Peyer's patch (tissue), 4 donors: Measurements from ENCODE around the gene TAGLN2.

ENCODE experiments used
- POLR2A ChIP-seq, 2 donors: fragments of 450-650 bp; IDR thresholded peaks; one replicate each; pipeline ENCODE4 v1.5.1; 2017; ENCODE audit warnings: antibody characterized with exemption in 2 of 2, mild to moderate bottlenecking in 2 of 2, moderate library complexity in 2 of 2
- TF ChIP-seq, protein P1 (sequence below), 6 experiments: fragments of 450-650 bp in 4 of 6; fragments of 200-600 bp in 2 of 6; sonication (generic) in 1 of 6; IDR thresholded peaks; one replicate each; pipeline ENCODE4 v1.5.1; 2017 to 2019; ENCODE audit warnings: antibody characterized with exemption in 6 of 6, mild to moderate bottlenecking in 3 of 6, moderate library complexity in 1 of 6

DNA sequence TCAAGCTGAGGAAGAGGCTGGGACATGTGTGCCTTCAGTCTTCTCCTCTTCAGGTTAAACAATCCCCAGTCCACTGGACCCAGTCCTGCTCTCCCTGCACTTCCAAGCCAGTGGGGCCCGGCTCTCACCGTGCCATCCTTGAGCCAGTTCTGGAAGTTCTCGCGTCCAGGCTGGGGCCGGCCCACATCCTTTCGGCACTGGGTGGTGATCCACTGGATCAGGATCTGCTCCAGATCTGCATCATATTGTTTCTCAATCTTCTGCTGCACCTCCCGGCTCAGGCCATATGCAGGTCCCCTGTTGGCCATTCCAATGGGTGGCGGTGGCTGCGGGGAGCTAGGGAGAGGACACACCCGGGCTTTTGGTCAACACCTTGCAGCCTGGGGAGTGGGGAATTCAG, 5.1 kb downstream of the TAGLN2 start:
- TF ChIP-seq, protein P1, sequence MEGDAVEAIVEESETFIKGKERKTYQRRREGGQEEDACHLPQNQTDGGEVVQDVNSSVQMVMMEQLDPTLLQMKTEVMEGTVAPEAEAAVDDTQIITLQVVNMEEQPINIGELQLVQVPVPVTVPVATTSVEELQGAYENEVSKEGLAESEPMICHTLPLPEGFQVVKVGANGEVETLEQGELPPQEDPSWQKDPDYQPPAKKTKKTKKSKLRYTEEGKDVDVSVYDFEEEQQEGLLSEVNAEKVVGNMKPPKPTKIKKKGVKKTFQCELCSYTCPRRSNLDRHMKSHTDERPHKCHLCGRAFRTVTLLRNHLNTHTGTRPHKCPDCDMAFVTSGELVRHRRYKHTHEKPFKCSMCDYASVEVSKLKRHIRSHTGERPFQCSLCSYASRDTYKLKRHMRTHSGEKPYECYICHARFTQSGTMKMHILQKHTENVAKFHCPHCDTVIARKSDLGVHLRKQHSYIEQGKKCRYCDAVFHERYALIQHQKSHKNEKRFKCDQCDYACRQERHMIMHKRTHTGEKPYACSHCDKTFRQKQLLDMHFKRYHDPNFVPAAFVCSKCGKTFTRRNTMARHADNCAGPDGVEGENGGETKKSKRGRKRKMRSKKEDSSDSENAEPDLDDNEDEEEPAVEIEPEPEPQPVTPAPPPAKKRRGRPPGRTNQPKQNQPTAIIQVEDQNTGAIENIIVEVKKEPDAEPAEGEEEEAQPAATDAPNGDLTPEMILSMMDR (IDR thresholded peaks at IDR 0.05) = no peak
- TF ChIP-seq POLR2A (IDR thresholded peaks at IDR 0.05) = no peak
